GM12878 (cell line): Measurements from ENCODE around the gene IRF2BPL. TPM values are rescaled to one million over a fixed set of nuclear protein-coding genes. Genes with fewer than 3 reads are reported as not detected.

Experiments used
- ATAC-seq: fragments of 200-7000 bp; cut with Tn5 transposase; 3 replicates; pipeline ENCODE4 v1.9.1; 2020; ENCODE audit warnings: mild to moderate bottlenecking, moderate library complexity
- BruUV-seq: library from RNA; stranded (reverse); fragments of 400-500 nt; replicated peaks from 2 replicates; lab custom pipeline; 2021; lab: Mats Ljungman, UMichigan
- CTCF ChIA-PET: fragments of 300-600 bp; sonication (Branson Sonifier 250); formaldehyde crosslinking; extraction: SDS; loops from one replicate; lab custom pipeline; 2021; ENCODE audit warnings: inconsistent platforms; lab: Yijun Ruan, JAX
- POLR2A ChIA-PET: fragments of 350-600 bp; formaldehyde crosslinking; extraction: SDS; loops from one replicate; lab custom pipeline; 2021; ENCODE audit warnings: inconsistent platforms; lab: Charles Lee
- RAD21 ChIA-PET: fragments of 300-600 bp; sonication (Branson Sonifier 250); formaldehyde crosslinking; loops from one replicate; lab custom pipeline; 2023; ENCODE audit warnings: antibody characterized with exemption; ENCODE audit not compliant: unreplicated experiment; lab: Charles Lee
- SMC1A ChIA-PET: fragments of 300-600 bp; sonication (Branson Sonifier 250); formaldehyde crosslinking; loops from one replicate; lab custom pipeline; 2023; ENCODE audit not compliant: unreplicated experiment, uncharacterized antibody; lab: Charles Lee
- DNase-seq: peaks from one replicate; pipeline ENCODE4 v3.0.0-alpha.2; 2011; ENCODE audit warnings: low read depth, low spot score
- FAIRE-seq: peaks from 3 replicates; lab custom pipeline; 2011; peaks lifted over from hg19 to GRCh38; lab: Jason Lieb, UNC
- H2AFZ ChIP-seq: 2 replicates; pipeline ENCODE4 v1.6.0; 2011; ENCODE audit warnings: low read depth, low read length, control low read depth; ENCODE audit not compliant: control insufficient read depth
- H3K27ac ChIP-seq: 2 replicates; pipeline ENCODE4 v1.5.1; 2011; ENCODE audit warnings: control low read depth; ENCODE audit not compliant: control insufficient read depth, insufficient read depth
- H3K27me3 ChIP-seq, 2 experiments: replicated peaks in 1 of 2; 2 replicates each; pipeline versions ENCODE4 v1.6.0 to v1.6.1; 2011; ENCODE audit warnings: low read length in 1 of 2; ENCODE audit not compliant: control insufficient read depth in 2 of 2, insufficient read depth in 2 of 2
- H3K36me3 ChIP-seq, 2 experiments: 2 replicates each; pipeline ENCODE4 v1.5.1; 2011; ENCODE audit warnings: low read length in 1 of 2; ENCODE audit not compliant: control insufficient read depth in 2 of 2, insufficient read depth in 2 of 2
- H3K4me1 ChIP-seq: 2 replicates; pipeline ENCODE4 v1.6.1; 2011; ENCODE audit warnings: mild to moderate bottlenecking, low read length, moderate library complexity, mixed read lengths; ENCODE audit not compliant: control insufficient read depth, insufficient read depth
- H3K4me2 ChIP-seq: 2 replicates; pipeline ENCODE4 v1.6.0; 2011; ENCODE audit warnings: control low read depth; ENCODE audit not compliant: control insufficient read depth, insufficient read depth
- H3K4me3 ChIP-seq: fragments of 200-600 bp; sonication (generic); 2 replicates; pipeline ENCODE4 v1.5.1; 2016
- H3K79me2 ChIP-seq: 2 replicates; pipeline ENCODE4 v1.6.0; 2011; ENCODE audit warnings: low read length; ENCODE audit not compliant: control insufficient read depth, insufficient read depth
- H3K9ac ChIP-seq: 2 replicates; pipeline ENCODE4 v1.8.0; 2011; ENCODE audit warnings: low read length, control low read depth, mixed read lengths; ENCODE audit not compliant: control insufficient read depth, insufficient read depth
- H3K9me3 ChIP-seq: replicated peaks from 3 replicates; pipeline ENCODE4 v1.5.1; 2011; ENCODE audit warnings: mild to moderate bottlenecking, low read length; ENCODE audit not compliant: control insufficient read depth, insufficient read depth
- H4K20me1 ChIP-seq: 2 replicates; pipeline ENCODE4 v1.6.0; 2011; ENCODE audit not compliant: control insufficient read depth, insufficient read depth
- BHLHE40 ChIP-seq, 2 experiments: fragments of 450-650 bp in 1 of 2; IDR thresholded peaks; 2 replicates each; pipeline ENCODE4 v1.6.1; 2011 to 2017; ENCODE audit warnings: low read depth in 2 of 2, borderline replicate concordance in 1 of 2, improper control_type of control experiment in 1 of 2, low read length in 1 of 2, mild to moderate bottlenecking in 1 of 2
- CBFB ChIP-seq: IDR thresholded peaks from 2 replicates; pipeline ENCODE4 v1.6.1; 2016; ENCODE audit warnings: antibody characterized with exemption, low read depth
- CEBPB ChIP-seq, 2 experiments: fragments of 150-350 bp in 1 of 2; IDR thresholded peaks; 2 replicates each; pipeline ENCODE4 v1.6.1; 2012 to 2014; ENCODE audit warnings: low read depth in 2 of 2, low read length in 2 of 2, borderline replicate concordance in 1 of 2, inconsistent platforms in 1 of 2
- CHD1 ChIP-seq: IDR thresholded peaks from 2 replicates; pipeline ENCODE4 v1.6.1; 2012; ENCODE audit warnings: low read depth, low read length, improper control_type of control experiment
- DPF2 ChIP-seq: fragments of 450-650 bp; IDR thresholded peaks from 2 replicates; pipeline ENCODE4 v1.6.1; 2017; ENCODE audit warnings: mild to moderate bottlenecking
- EGR1 ChIP-seq, 2 experiments: IDR thresholded peaks; 1 replicate in 1 of 2; 2 replicates in 1 of 2; pipeline ENCODE4 v1.6.1; 2011 to 2012; ENCODE audit warnings: low read depth in 2 of 2, low read length in 2 of 2, borderline replicate concordance in 1 of 2, mild to moderate bottlenecking in 1 of 2, moderate library complexity in 1 of 2
- GATAD2B ChIP-seq: fragments of 450-650 bp; conservative IDR thresholded peaks from 2 replicates; pipeline ENCODE4 v1.6.1; 2017; ENCODE audit warnings: low read depth, mild to moderate bottlenecking, moderate library complexity
- HDGF ChIP-seq: fragments of 450-650 bp; IDR thresholded peaks from 2 replicates; pipeline ENCODE4 v1.6.1; 2016; ENCODE audit warnings: antibody characterized with exemption
- IKZF2 ChIP-seq, 2 experiments: fragments of 450-650 bp; IDR thresholded peaks; 2 replicates each; pipeline ENCODE4 v1.6.1; 2017; ENCODE audit warnings: mild to moderate bottlenecking in 2 of 2, moderate library complexity in 2 of 2
- KDM1A ChIP-seq: fragments of 200-600 bp; sonication (generic); IDR thresholded peaks from 2 replicates; pipeline ENCODE4 v1.6.1; 2016; ENCODE audit warnings: borderline replicate concordance
- MYC ChIP-seq: IDR thresholded peaks from 2 replicates; pipeline ENCODE4 v1.6.1; 2011; ENCODE audit warnings: mild to moderate bottlenecking, low read length, moderate library complexity, inconsistent platforms; ENCODE audit not compliant: insufficient read depth, insufficient replicate concordance, insufficient read length, severe bottlenecking
- POLR2A ChIP-seq: IDR thresholded peaks from 2 replicates; pipeline ENCODE4 v1.6.1; 2011; ENCODE audit warnings: low read depth, mild to moderate bottlenecking, low read length
- REST ChIP-seq: IDR thresholded peaks from 2 replicates; pipeline ENCODE4 v1.6.1; 2012; ENCODE audit warnings: mild to moderate bottlenecking, low read depth, low read length
- SMAD5 ChIP-seq: IDR thresholded peaks from 2 replicates; pipeline ENCODE4 v1.6.1; 2016; ENCODE audit warnings: antibody characterized with exemption, low read depth
- SMC3 ChIP-seq: IDR thresholded peaks from 2 replicates; pipeline ENCODE4 v1.6.1; 2011; ENCODE audit warnings: low read length, improper control_type of control experiment, borderline replicate concordance
- SREBF1 ChIP-seq: IDR thresholded peaks from 2 replicates; pipeline ENCODE4 v1.6.1; 2012; ENCODE audit warnings: mild to moderate bottlenecking, low read length
- SUPT20H ChIP-seq: IDR thresholded peaks from 2 replicates; pipeline ENCODE4 v1.6.1; 2011; ENCODE audit warnings: low read depth, mild to moderate bottlenecking, low read length, moderate library complexity, borderline replicate concordance; ENCODE audit not compliant: control insufficient read depth
- ZNF24 ChIP-seq: fragments of 450-650 bp; IDR thresholded peaks from 2 replicates; pipeline ENCODE4 v1.6.1; 2017; ENCODE audit warnings: antibody characterized with exemption, mild to moderate bottlenecking
- ZSCAN29 ChIP-seq: fragments of 450-650 bp; IDR thresholded peaks from 2 replicates; pipeline ENCODE4 v1.6.1; 2017; ENCODE audit warnings: mild to moderate bottlenecking, moderate library complexity
- WGBS: methylation state at CpG from one replicate; pipeline ENCODE4 v1.1.6; 2016; ENCODE audit warnings: low lambda C conversion rate; ENCODE audit not compliant: insufficient replicate concordance, insufficient coverage; ENCODE audit errors: missing lambda C conversion rate; 5-methylcytosine and 5-hydroxymethylcytosine counted together
- in situ Hi-C: fragments of 300-500 bp; cut with MboI; formaldehyde crosslinking; loops from 9 replicates; pipeline ENCODE4 v1.14.3; 2018; ENCODE audit warnings: mixed read lengths
- intact Hi-C: fragments of 100-400 bp; cut with micrococcal nuclease; formaldehyde crosslinking; loops from one replicate; pipeline ENCODE4 v1.14.2; 2022; ENCODE audit not compliant: unreplicated experiment
- polyA plus RNA-seq, 11 experiments: library from polyadenylated mRNA; depleted of rRNA in 4 of 11; unstranded in 6 of 11; stranded (reverse) in 5 of 11; fragments of >200 nt; fragmentation: Nextera tagmentation in 4 of 11; fragmentation: Illumina TruSeq in 1 of 11; extraction: Ambion mirVana in 4 of 11; extraction: Trizol in 1 of 11; gene quantifications; 1 replicate in 1 of 11; 2 replicates in 10 of 11; pipeline versions ENCODE4 v1.2.1 to v1.2.3, GENCODE V29; 2011 to 2016; ENCODE audit warnings: inconsistent platforms in 2 of 11, missing spikeins in 2 of 11, low read depth in 1 of 11
- total RNA-seq, 4 experiments: library from RNA; depleted of rRNA in 3 of 4; stranded (reverse); fragments of >200 nt in 3 of 4; fragmentation: Illumina TruSeq in 1 of 4; extraction: Trizol in 1 of 4; gene quantifications; 2 replicates each; pipeline versions ENCODE4 v1.2.1 to v1.2.3, GENCODE V29; 2013 to 2021
- TF ChIP-seq, protein P1 (sequence below): IDR thresholded peaks from 2 replicates; pipeline ENCODE4 v1.6.1; 2012; ENCODE audit warnings: low read depth, low read length, improper control_type of control experiment

The IRF2BPL gene
- total and polyA plus RNA-seq, 10 of the 15 experiments (the other 5 are each of a cell fraction or from before 2014, with no cell fraction given), result 1.2 to 34.5 (median 3.1) TPM

DNA sequence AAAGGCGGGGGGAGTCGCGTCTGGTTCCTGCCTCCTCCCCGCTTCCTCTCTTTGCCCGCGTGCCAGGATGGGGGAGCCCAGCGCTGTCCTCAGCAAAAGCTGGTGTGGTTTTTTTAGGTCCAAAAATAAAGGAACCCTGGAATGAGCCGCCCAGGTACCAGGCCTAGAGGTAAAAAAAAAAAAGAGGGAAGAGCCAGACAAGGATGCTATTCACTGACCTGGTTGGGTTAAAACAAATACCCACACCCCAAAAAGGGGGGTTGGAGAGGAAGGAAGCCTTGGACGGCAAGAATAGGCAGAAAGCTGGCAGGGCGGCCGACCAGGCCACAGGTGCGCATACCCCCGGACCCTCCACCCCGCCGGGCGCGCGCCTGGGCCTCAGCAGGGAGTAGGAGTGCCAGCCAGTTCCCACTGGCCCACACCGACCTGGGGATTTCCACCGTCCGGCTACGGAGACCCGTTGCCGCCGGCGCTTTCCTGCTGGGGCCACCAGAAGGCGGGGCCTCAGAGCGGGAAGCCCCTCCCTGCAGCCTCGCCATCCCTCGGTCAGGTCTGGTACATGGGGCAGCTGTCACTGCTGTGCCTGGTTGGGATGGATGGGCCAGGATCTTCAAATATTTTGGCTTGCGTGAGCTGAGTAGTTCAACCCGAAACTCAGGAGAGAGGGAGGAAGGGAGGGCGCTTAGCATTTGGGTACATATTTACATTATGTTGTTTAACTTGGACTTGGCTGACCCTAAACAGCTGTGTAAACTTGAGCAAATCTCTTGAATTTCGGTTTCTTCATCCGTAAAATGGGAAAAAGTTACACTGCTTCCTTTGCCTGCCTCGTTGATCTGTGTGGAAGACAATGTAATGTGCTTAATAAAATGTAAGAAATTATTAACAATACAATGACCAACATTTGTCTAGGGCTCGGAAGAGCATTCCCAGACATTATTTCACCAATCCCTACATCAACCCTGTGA lies 5.4 kb upstream of the IRF2BPL start:
- Histone ChIP-seq H3K27me3 (no peaks in the 10 kb centered on the region), H3K4me1 (peaks cover 61% of the 10 kb centered on the region), H3K9me3 (no peaks in the 10 kb centered on the region), H3K9ac (peak overlapping the region; percentile 94), H4K20me1 (no peaks in the 10 kb centered on the region), H3K79me2 (peaks cover 10% of the 10 kb centered on the region), H3K36me3 (no peaks in the 10 kb centered on the region), H2AFZ (no peak overlapping the region; the same call in 1 of the 2 replicates), H3K4me3 (peak overlapping the region; percentile 78), H3K4me2 (peak overlapping the region; percentile 97), H3K27ac (peak overlapping the region; percentile 99)
- WGBS, result 4% methylated on average over 34 of the region's 37 CpGs
- in situ Hi-C loops (no loop called here), intact Hi-C loops (no loop called here)
- BruUV-seq, result TSS peak; percentile 90
- ATAC-seq (peak; percentile 86), FAIRE-seq (peak; percentile 84), DNase-seq (peak; percentile 72)
- ChIA-PET SMC1A (interaction anchor here (0.8 to 11.2 kb wide), 8 partner anchors 9 to 121 kb away, joined by 3 to 133 read pairs (median 18); no protein-coding TSS in a partner anchor), POLR2A (interaction anchor here (0.5 to 10.5 kb wide), 18 partner anchors 10 to 158 kb away, joined by 3 to 151 read pairs (median 4); no protein-coding TSS in a partner anchor), CTCF (interaction anchor here (0.7 to 3.3 kb wide), 6 partner anchors 12 to 121 kb away, joined by 3 to 11 read pairs (median 4); no protein-coding TSS in a partner anchor), RAD21 (interaction anchor here (0.8 to 3.2 kb wide), 13 partner anchors 9 to 119 kb away, joined by 3 to 27 read pairs (median 6); no protein-coding TSS in a partner anchor)
- TF ChIP-seq SMAD5 (no peak; the same call in 1 of the 2 replicates), MYC (no peak), CBFB (no peak), HDGF (peak; percentile 46; the same call in 1 of the 2 replicates), EGR1 (IDR thresholded peaks at IDR 0.05; ENCODE audit: borderline replicate concordance in 1 of 2, low read depth in 2 of 2, low read length in 2 of 2) (no peak), DPF2 (peak; percentile 56), CHD1 (no peak; the same call in 1 of the 2 replicates), BHLHE40 (IDR thresholded peaks at IDR 0.05; ENCODE audit: borderline replicate concordance in 1 of 2, low read depth in 2 of 2, low read length in 1 of 2) (peak; percentile 44 to 48; a peak in 2 of 4 replicates), IKZF2 (IDR thresholded peaks at IDR 0.05) (peak; percentile 13 to 62; a peak in 2 of 4 replicates), CEBPB (IDR thresholded peaks at IDR 0.05; ENCODE audit: borderline replicate concordance in 1 of 2, low read depth in 2 of 2, low read length in 2 of 2) (no peak), SMC3 (no peak), REST (no peak), GATAD2B (peak; percentile 47), SUPT20H (no peak), ZNF24 (no peak), SREBF1 (0 out of 2 replicates have a peak, but pooled peaks have one; percentile 10), KDM1A (no peak), ZSCAN29 (no peak), POLR2A (peak; percentile 85)
- TF ChIP-seq, protein P1, sequence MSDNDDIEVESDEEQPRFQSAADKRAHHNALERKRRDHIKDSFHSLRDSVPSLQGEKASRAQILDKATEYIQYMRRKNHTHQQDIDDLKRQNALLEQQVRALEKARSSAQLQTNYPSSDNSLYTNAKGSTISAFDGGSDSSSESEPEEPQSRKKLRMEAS, result peak; percentile 78
